GM10266 (cell line): Measurements from ENCODE around the gene KCNG3.

Experiments used
- DNase-seq: peaks from one replicate; pipeline ENCODE4 v3.0.0; 2012; ENCODE audit errors: extremely low spot score
- CTCF ChIP-seq: IDR thresholded peaks from 2 replicates; pipeline ENCODE4 v1.5.1; 2012; ENCODE audit warnings: mild to moderate bottlenecking, low read depth; ENCODE audit not compliant: control insufficient read depth, insufficient read depth; ENCODE audit errors: missing control alignments

KCNG3 gene

GRCh38 chr2:42486145-42486906 lies 7.5 kb downstream of the KCNG3 start:
- no peak for DNase-seq
- TF ChIP-seq CTCF: no peak

- DNase-seq: no peak
- TF ChIP-seq CTCF: no peak
These were observed 13.4 kb downstream of the KCNG3 start for GRCh38 chr2:42480402-42480801.

- TF ChIP-seq CTCF: no peak
- no peak for DNase-seq
These were observed 18.9 kb downstream of the KCNG3 start for GRCh38 chr2:42474765-42475454.

GRCh38 chr2:42470706-42471105 lies 23.1 kb downstream of the KCNG3 start:
- DNase-seq: no peak
- no peak for TF ChIP-seq CTCF

- DNase-seq: no peak
- no peak for TF ChIP-seq CTCF
These were observed 29.2 kb downstream of the KCNG3 start for GRCh38 chr2:42464631-42465030.

- TF ChIP-seq CTCF: no peak
- DNase-seq: no peak
These were observed 30.2 kb downstream of the KCNG3 start for GRCh38 chr2:42463570-42463969.

- TF ChIP-seq CTCF: no peak
- DNase-seq: no peak
These were observed 34.5 kb downstream of the KCNG3 start for GRCh38 chr2:42459296-42459695.
